K562 (cell line): ENCODE measurements around the gene RNF227. TPM values are rescaled to one million over a fixed set of nuclear protein-coding genes. Genes with fewer than 3 reads are reported as not detected.

ENCODE experiments used
- CCNT2 ChIP-seq: IDR thresholded peaks from 2 replicates; pipeline ENCODE4 v1.6.1; 2011; ENCODE audit warnings: borderline replicate concordance, low read depth, mild to moderate bottlenecking, moderate library complexity, mixed read lengths, low read length; ENCODE audit not compliant: insufficient read length; ENCODE audit errors: extremely low read depth
- FOXP4 ChIP-seq: sonication (generic); formaldehyde crosslinking; IDR thresholded peaks from 2 replicates; pipeline ENCODE4 v1.8.0; 2022; ENCODE audit warnings: mild to moderate bottlenecking, missing genetic modification reagents, borderline replicate concordance
- MAX ChIP-seq: sonication (generic); formaldehyde crosslinking; IDR thresholded peaks from 2 replicates; pipeline ENCODE4 v1.9.0; 2022; ENCODE audit warnings: mild to moderate bottlenecking, missing genetic modification reagents
- MCM3 ChIP-seq: fragments of 450-650 bp; IDR thresholded peaks from 2 replicates; pipeline ENCODE4 v1.6.1; 2016
- MCM7 ChIP-seq, 2 experiments: fragments of 450-650 bp; IDR thresholded peaks; 2 replicates each; pipeline ENCODE4 v1.6.1; 2016 to 2018
- MYC ChIP-seq, 2 experiments: fragments of 250-450 bp in 1 of 2; sonication (Bioruptor Pico) in 1 of 2; IDR thresholded peaks; 2 replicates each; pipeline versions ENCODE4 v1.5.1 to v1.6.1; 2012 to 2021; ENCODE audit warnings: low read depth in 2 of 2, borderline replicate concordance in 1 of 2, improper control_type of control experiment in 1 of 2, low read length in 1 of 2, mild to moderate bottlenecking in 1 of 2, moderate library complexity in 1 of 2
- PKNOX1 ChIP-seq: fragments of 450-650 bp; IDR thresholded peaks from 2 replicates; pipeline ENCODE4 v1.6.1; 2016
- RAD51 ChIP-seq: fragments of 450-650 bp; IDR thresholded peaks from 2 replicates; pipeline ENCODE4 v1.7.1; 2016; ENCODE audit warnings: low read depth, mild to moderate bottlenecking, borderline replicate concordance
- RBFOX2 ChIP-seq: fragments of 200-400 bp; formaldehyde crosslinking; IDR thresholded peaks from 2 replicates; pipeline ENCODE4 v1.6.1; 2017; ENCODE audit warnings: low read depth, mild to moderate bottlenecking, low read length, moderate library complexity
- RNF2 ChIP-seq: sonication (generic); IDR thresholded peaks from 2 replicates; pipeline ENCODE4 v1.6.1; 2016
- TSHZ1 ChIP-seq: fragments of 250-450 bp; sonication (Bioruptor Pico); IDR thresholded peaks from 2 replicates; pipeline ENCODE4 v1.4.0; 2020; ENCODE audit warnings: mild to moderate bottlenecking, moderate library complexity
- YY1 ChIP-seq, 3 experiments: IDR thresholded peaks; 2 replicates each; pipeline ENCODE4 v1.6.1; 2011; ENCODE audit warnings: low read length in 2 of 3, mild to moderate bottlenecking in 2 of 3, moderate library complexity in 2 of 3, borderline replicate concordance in 1 of 3, control low read depth in 1 of 3, low read depth in 1 of 3; ENCODE audit not compliant: insufficient read depth in 3 of 3, insufficient replicate concordance in 2 of 3, control insufficient read depth in 1 of 3, insufficient read length in 1 of 3; ENCODE audit errors: extremely low read depth in 1 of 3
- ZBTB33 ChIP-seq: sonication (generic); formaldehyde crosslinking; IDR thresholded peaks from 2 replicates; pipeline ENCODE4 v1.8.1; 2023; ENCODE audit warnings: mild to moderate bottlenecking, missing genetic modification reagents
- ZNF395 ChIP-seq: fragments of 200-800 bp; sonication (Bioruptor generic); IDR thresholded peaks from 2 replicates; pipeline ENCODE4 v1.6.1; 2017; ENCODE audit warnings: missing genetic modification characterization, missing compliant biosample characterization
- ZNF584 ChIP-seq: fragments of 200-800 bp; sonication (Bioruptor generic); IDR thresholded peaks from 2 replicates; pipeline ENCODE4 v1.6.1; 2016; ENCODE audit warnings: low read depth, mild to moderate bottlenecking, missing genetic modification characterization, missing compliant biosample characterization
- polyA plus RNA-seq, 8 experiments: library from polyadenylated mRNA; depleted of rRNA in 4 of 8; stranded (reverse) in 5 of 8; unstranded in 3 of 8; fragments of >200 nt; fragmentation: Nextera tagmentation in 2 of 8; fragmentation: Illumina TruSeq in 1 of 8; extraction: Ambion mirVana in 2 of 8; extraction: Trizol in 1 of 8; gene quantifications; 2 replicates each; pipeline versions ENCODE4 v1.2.1 to v1.2.3, GENCODE V29; 2011 to 2014; ENCODE audit warnings: inconsistent platforms in 1 of 8, missing spikeins in 1 of 8
- total RNA-seq, 7 experiments: library from RNA; depleted of rRNA in 6 of 7; stranded (reverse); fragments of >200 nt in 6 of 7; fragmentation: Illumina TruSeq in 2 of 7; extraction: Trizol in 2 of 7; gene quantifications; 2 replicates each; pipeline versions ENCODE4 v1.2.1 to v1.2.3, GENCODE V29; 2011 to 2021; ENCODE audit warnings: low replicate concordance in 1 of 7

The RNF227 gene
- total and polyA plus RNA-seq, 9 of the 15 experiments (the other 6 are each of a cell fraction or from before 2014, with no cell fraction given), result 1.1 to 6.7 (median 2.3) TPM

GRCh38 chr17:7916385-7916682 is 245 bp upstream of the RNF227 start (continued):
- peak; percentile 27; the same call in 1 of the 2 replicates for TF ChIP-seq ZNF395 (CRISPR knock-in tag)
- 0 out of 2 replicates have a peak, but pooled peaks have one; percentile 5 for TF ChIP-seq ZBTB33 (CRISPR knock-in tag)
- TF ChIP-seq YY1 (IDR thresholded peaks at IDR 0.05; ENCODE audit: borderline replicate concordance in 1 of 3, control insufficient read depth in 1 of 3, extremely low read depth in 1 of 3, insufficient read depth in 3 of 3, insufficient read length in 1 of 3, insufficient replicate concordance in 2 of 3, low read depth in 1 of 3, low read length in 2 of 3), result peak in 1 of 3 experiments; percentile 49
- peak; percentile 40 for TF ChIP-seq PKNOX1
- 0 out of 2 replicates have a peak, but pooled peaks have one; percentile 15 for TF ChIP-seq FOXP4 (CRISPR knock-in tag)
- TF ChIP-seq RNF2, result peak; percentile 54
- no peak; the same call in 1 of the 2 replicates for TF ChIP-seq RBFOX2
- TF ChIP-seq TSHZ1 (CRISPR knock-in tag), result 0 out of 2 replicates have a peak, but pooled peaks have one; percentile 26
- TF ChIP-seq ZNF584 (CRISPR knock-in tag), result no peak
- 0 out of 2 replicates have a peak, but pooled peaks have one; percentile 10 for TF ChIP-seq RAD51
- no peak for TF ChIP-seq MCM3
- TF ChIP-seq MYC (IDR thresholded peaks at IDR 0.05; ENCODE audit: low read depth, low read length), result no peak
- peak; percentile 48; the same call in 1 of the 2 replicates for TF ChIP-seq MYC (CRISPR knock-in tag; IDR thresholded peaks at IDR 0.05; ENCODE audit: borderline replicate concordance, low read depth)
- no peak for TF ChIP-seq MCM7 (IDR thresholded peaks at IDR 0.05)
- TF ChIP-seq MAX, result no peak
- TF ChIP-seq CCNT2, result no peak
